ENCODE measurements around the gene F2RL3.

DNA sequence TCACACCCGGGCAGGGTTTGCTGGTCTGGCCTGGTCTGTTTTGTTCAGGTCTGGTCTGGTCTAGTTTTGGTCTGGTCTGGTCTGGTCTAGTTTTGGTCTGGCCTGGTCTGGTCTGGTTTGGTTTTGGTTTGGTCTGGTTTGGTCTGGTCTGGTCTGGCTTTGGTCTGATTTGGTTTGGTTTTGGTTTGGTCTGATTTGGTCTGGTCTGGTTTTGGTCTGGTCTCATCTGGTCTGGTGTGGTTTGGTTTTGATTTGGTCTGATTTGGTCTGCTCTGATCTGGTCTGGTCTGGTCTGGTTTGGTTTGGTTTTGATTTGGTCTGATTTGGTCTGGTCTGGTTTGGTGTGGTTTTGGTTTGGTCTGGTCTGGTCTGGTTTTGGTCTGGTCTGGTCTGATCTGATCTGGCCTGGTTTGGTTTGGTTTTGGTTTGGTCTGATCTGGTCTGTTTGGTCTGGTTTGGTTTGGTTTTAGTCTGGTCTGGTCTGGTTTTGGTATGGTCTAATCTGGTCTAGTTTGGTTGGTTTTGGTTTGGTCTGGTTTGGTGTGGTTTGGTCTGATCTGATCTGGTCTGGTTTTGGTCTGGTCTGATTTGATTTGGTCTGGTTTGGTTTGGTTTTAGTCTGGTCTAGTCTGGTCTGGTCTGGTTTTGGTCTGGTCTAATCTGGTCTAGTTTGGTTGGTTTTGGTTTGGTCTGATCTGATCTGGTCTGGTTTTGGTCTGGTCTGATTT lies 14.4 kb upstream of the F2RL3 start:
- TF ChIP-seq, protein P1, sequence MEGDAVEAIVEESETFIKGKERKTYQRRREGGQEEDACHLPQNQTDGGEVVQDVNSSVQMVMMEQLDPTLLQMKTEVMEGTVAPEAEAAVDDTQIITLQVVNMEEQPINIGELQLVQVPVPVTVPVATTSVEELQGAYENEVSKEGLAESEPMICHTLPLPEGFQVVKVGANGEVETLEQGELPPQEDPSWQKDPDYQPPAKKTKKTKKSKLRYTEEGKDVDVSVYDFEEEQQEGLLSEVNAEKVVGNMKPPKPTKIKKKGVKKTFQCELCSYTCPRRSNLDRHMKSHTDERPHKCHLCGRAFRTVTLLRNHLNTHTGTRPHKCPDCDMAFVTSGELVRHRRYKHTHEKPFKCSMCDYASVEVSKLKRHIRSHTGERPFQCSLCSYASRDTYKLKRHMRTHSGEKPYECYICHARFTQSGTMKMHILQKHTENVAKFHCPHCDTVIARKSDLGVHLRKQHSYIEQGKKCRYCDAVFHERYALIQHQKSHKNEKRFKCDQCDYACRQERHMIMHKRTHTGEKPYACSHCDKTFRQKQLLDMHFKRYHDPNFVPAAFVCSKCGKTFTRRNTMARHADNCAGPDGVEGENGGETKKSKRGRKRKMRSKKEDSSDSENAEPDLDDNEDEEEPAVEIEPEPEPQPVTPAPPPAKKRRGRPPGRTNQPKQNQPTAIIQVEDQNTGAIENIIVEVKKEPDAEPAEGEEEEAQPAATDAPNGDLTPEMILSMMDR (IDR thresholded peaks at IDR 0.05) = no peak
- no peak for TF ChIP-seq POLR2A (IDR thresholded peaks at IDR 0.05)
